GM19240 (cell line): ENCODE results near the gene JAKMIP2.

ENCODE experiments used
- DNase-seq: peaks from one replicate; pipeline ENCODE4 v3.0.0; 2011; ENCODE audit warnings: low spot score; ENCODE audit not compliant: insufficient read length

JAKMIP2 gene

GRCh38 chr5:147699496-147700088 is 82.9 kb downstream of the JAKMIP2 start:
- DNase-seq = no peak

DNA sequence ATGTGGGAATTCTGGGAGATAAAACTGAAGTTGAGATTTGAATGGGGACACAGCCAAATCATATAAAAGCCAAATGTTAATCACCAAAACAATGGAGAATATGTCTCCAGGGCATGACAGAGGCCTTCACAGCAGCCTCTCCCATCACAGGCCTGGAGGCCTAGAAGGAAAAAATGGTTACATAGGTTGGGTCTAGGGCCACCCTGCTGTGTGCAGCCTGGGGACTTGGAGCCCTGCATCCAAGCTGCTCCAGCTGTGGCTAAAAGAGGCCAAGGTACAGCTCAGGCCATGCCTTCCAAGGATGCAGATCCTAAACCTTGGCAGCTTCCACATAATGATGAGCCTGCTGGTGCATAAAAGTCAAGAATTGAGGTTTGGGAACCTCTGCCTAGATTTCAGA is 85.1 kb downstream of the JAKMIP2 start:
- DNase-seq = no peak

DNA sequence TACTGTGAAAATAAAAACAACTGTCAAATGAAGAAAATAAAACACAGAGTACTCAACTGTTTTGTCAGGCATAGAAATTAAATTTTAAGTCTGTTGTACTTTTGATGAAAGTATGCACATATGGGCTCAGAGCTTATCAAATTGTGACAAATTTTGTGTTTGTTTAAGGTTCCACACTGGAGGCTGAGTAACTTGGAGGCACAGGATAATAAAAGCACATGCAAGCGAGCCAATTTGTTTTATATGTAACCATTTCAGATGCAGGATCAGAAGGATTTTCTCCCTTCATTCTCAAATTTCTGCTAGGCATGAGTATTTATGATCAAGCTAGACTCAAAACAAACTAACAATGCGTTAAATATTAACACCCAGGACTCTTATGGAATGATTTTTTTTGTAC is 87.8 kb downstream of the JAKMIP2 start:
- DNase-seq = no peak

GRCh38 chr5:147693233-147693632 is 89.3 kb downstream of the JAKMIP2 start:
- DNase-seq = no peak

- no peak for DNase-seq
These were observed 91.4 kb downstream of the JAKMIP2 start for GRCh38 chr5:147691130-147691529.

DNA sequence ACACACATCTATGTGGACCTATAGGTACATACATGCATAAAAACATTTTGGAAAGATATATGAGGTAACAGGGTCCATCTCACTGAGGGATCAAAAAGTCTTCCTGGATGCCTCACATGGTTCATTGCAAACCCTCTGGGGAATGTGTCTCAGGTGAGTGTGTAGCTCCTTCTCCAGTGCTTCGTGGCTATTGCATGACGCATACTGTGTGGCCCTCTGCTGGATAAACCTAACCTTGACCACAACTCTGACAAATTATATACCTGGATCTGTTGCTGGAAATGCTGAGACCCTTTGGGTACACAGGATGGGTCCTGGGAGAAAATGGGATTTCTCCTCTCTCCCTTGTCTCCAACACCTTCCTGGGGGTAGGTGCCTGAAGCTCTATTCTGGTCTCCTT is 91.9 kb downstream of the JAKMIP2 start:
- no peak for DNase-seq

DNA sequence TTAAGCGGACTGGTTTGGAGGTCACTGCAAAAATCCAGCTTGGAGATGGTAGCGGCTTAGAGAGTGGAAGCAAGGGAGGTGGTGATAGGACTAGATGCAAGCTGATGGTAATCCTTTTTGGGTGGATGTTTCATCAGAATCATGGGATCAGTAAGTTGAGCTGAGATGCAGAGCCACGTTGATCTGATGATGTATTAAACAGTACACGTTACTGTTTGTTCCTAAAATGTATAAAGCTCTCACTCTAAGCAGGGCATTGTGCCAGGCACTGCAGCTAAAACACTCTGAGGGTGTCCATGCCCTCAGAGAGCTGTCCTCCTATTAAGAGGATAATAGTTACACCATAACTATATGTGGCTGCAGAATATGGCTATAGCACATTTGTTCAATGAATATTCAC is 93.1 kb downstream of the JAKMIP2 start:
- DNase-seq = no peak

DNA sequence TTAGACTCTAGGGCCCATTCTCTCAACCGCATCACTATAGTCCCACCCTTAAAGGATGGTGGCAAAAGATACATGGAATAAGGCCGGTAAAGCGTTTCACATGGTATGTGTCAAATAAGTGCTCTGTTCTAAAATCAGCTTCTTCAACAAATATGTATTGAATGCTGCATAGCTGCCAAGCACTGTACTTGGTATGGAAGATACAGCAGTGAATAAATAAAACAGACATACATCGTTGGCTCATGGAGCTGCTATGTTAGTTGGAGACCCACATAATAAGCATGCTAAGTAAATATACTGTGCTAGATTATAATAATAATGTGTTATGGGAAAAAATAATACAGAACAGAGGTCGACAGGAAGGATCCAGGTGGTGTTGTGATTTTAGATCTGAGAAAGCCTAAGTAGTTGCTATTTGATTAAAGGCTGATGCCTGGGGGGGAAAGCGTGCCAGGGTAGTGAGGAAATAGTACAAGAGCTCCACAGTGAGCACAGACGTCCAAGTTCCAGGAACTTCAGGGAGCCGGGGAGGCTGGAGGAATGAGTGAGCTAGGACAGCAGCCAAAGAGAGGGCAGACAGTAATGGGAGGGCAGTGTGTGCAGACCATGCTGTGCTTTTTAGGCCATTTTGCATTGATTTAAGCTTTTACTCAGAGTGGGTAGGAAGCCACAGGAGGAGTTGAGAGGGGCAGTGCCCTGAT is 93.7 kb downstream of the JAKMIP2 start:
- DNase-seq = no peak

- DNase-seq = no peak
These were observed 95.4 kb downstream of the JAKMIP2 start for GRCh38 chr5:147687118-147687517.

GRCh38 chr5:147686421-147686820 is 96.1 kb downstream of the JAKMIP2 start:
- DNase-seq = no peak

DNA sequence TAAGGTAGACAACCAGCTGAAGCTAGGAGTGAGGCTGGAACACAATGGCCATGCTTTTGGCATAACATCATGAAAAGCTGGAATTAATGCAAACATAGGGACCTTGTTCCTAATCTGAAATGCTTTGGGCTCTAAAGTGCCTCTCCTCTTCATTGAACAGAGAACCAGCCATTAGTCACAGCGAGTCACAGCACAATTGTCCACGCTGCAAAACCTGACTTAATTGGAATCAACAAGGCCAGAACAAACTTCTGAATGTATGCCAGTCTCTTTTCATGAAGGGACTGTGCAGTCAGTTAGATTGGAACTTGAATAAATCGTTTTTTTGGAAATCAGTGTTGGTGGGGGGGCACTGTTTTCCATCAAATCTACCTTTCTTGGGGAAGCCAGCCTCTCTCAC is 96.5 kb downstream of the JAKMIP2 start:
- DNase-seq = no peak

DNA sequence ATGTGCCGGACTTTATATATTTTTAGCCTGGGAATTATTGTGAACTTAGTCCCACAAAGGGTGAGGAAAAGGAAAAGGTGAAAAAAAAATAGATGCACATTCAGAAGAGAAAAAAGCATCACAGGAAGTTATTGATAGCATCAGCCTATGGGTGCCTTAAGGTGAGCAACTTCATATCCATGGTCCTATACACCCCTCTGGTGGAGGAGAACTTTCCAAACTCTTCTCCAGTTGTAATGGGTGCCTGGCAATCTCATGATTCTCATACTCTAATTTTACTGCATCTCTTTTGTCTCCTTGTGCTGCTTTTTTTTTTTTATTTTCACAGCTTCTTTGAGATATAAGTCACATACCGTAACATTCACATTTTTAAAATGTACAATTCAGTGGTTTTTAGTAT is 107.4 kb downstream of the JAKMIP2 start:
- no peak for DNase-seq

- DNase-seq = no peak
These were observed 108.1 kb downstream of the JAKMIP2 start for GRCh38 chr5:147674411-147674810.

- no peak for DNase-seq
These were observed 108.7 kb downstream of the JAKMIP2 start for GRCh38 chr5:147673791-147674190.

GRCh38 chr5:147673266-147673665 is 109.3 kb downstream of the JAKMIP2 start:
- no peak for DNase-seq

DNA sequence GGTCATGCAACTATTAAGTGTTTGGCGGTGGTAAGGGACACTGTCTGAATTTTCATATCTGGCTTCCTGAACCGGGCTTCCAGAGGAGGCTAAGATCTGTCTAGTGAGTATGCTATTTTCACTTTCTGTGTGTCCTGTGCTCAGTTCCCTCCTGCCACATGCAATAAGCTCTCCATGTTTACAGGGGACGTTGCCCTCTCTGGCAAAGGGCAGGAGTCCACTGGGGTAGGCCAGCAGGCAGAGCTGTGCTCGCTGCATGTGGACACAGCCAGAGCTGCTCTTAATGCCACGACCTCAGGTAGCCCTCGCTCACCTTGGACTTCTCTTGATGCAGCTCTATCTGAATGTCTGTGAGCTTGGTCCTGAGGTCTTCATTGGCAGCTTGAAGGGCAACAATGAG is 111.2 kb downstream of the JAKMIP2 start:
- no peak for DNase-seq

DNA sequence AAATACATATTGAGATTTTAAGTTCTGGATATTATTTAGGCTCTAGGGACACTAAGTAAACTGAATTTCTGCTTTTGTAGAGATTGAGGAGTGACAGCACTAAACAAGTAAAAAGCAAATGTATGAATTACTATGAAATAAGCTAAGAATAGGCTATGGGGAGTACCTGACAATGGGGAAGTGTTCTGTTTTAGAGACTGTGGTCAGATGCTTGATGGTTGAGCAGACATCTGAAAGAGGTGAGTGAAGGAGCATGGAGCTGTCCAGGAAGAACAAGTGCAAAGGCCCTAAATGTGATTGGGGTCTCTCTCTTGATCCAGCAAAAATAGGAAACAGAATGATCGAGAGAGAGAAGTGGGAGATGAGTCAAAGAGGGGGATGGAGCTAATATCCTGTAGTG is 111.7 kb downstream of the JAKMIP2 start:
- DNase-seq = no peak

DNA sequence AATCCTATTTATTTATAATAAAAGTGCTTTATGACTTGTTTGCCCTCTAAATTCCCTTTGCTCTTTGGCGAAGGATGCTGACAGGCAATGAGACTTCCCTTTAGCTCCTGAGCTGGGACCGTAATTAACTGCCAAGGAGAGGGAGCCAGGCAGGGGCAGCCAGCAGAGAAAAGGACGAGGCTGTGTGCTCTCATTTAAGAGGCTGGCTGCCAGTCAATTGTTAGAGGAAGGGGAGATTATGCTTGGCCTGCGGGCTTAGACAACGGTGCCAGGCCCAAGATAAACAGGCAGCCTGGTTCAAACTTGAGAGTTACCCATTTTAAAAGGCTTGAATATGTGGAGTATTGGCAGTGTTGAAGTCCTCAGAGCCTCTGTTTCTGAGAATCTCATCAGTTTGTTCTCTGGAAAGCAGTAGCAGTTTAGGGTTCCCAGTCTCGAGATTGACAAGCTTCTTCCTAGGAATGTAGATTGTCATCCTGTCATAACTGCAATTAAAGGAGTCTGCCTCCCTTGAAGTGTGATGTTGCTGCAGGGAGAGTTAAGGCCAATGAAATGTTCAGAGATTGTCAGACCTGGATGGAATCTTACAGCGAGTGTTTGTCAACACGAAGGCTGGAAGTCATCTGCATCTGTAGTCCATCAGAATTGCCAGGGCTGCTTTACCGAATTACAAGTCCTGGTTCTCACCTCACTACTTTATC is 113.2 kb downstream of the JAKMIP2 start:
- no peak for DNase-seq

DNA sequence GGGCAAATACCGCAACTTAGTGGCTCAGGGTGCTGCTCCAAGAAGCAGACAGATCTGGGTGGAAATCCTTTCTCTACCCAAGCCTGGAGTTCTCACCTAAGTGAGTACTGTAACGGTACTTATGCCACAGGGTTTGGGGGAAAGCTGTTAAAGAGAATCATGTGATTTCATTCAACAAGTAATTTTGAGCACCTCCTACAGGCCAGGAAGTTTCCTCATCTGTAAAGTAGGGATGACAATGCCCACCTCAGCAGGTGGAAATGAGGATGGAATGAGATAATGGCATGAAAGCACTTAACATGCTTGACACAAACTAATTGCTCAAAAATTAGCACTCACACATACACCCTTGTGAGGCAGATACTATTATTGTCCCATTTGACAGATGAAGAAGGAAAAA is 114.1 kb downstream of the JAKMIP2 start:
- DNase-seq = no peak

GRCh38 chr5:147667363-147667762 is 115.2 kb downstream of the JAKMIP2 start:
- no peak for DNase-seq

- no peak for DNase-seq
These were observed 116.1 kb downstream of the JAKMIP2 start for GRCh38 chr5:147666419-147666818.

GRCh38 chr5:147661541-147661940 is 121.0 kb downstream of the JAKMIP2 start:
- no peak for DNase-seq
